Gastrocnemius medialis (tissue), 4 donors: ENCODE results near the gene EGFR. TPM values are rescaled to one million over a fixed set of nuclear protein-coding genes. Genes with fewer than 3 reads are reported as not detected.

ENCODE experiments used
- ATAC-seq, 2 donors: fragments of 150-250 bp; one replicate each; pipeline ENCODE4 v1.9.1; 2016
- DNase-seq, 2 donors: peaks; one replicate each; pipeline ENCODE4 v3.0.0-alpha.2; 2019
- H3K27ac ChIP-seq, 4 donors: fragments of 200-600 bp; sonication (generic); 1 replicate in 1 of 4; 2 replicates in 3 of 4; pipeline ENCODE4 v1.5.1; 2016 to 2018; ENCODE audit warnings: mild to moderate bottlenecking in 2 of 4, moderate library complexity in 1 of 4
- H3K27me3 ChIP-seq, 3 donors: fragments of 200-600 bp; sonication (generic) in 2 of 3; 1 replicate in 1 of 3; 2 replicates in 2 of 3; pipeline versions ENCODE4 v1.5.1 to v1.6.0; 2016 to 2019; ENCODE audit warnings: mild to moderate bottlenecking in 1 of 3, moderate library complexity in 1 of 3
- H3K36me3 ChIP-seq, 2 donors: fragments of 200-600 bp; sonication (generic) in 1 of 2; one replicate each; pipeline ENCODE4 v1.5.1; 2017 to 2018
- H3K4me1 ChIP-seq, 2 donors: fragments of 200-600 bp; sonication (generic) in 1 of 2; one replicate each; pipeline ENCODE4 v1.5.1; 2016 to 2017; ENCODE audit warnings: mild to moderate bottlenecking in 2 of 2
- H3K4me3 ChIP-seq, 4 donors: fragments of 200-600 bp; sonication (generic) in 3 of 4; 1 replicate in 1 of 4; 2 replicates in 3 of 4; pipeline ENCODE4 v1.5.1; 2016 to 2019; ENCODE audit warnings: mild to moderate bottlenecking in 2 of 4
- H3K9me3 ChIP-seq, 3 donors: fragments of 200-600 bp; sonication (generic) in 2 of 3; 1 replicate in 1 of 3; 2 replicates in 2 of 3; pipeline ENCODE4 v1.5.1; 2016 to 2019
- POLR2A ChIP-seq, 2 donors: fragments of 450-650 bp; IDR thresholded peaks; one replicate each; pipeline ENCODE4 v1.6.1; 2017; ENCODE audit warnings: antibody characterized with exemption in 2 of 2, mild to moderate bottlenecking in 2 of 2, moderate library complexity in 2 of 2
- in situ Hi-C, 4 donors: fragments of 200-750 bp; cut with MboI; loops; one replicate each; pipeline versions ENCODE4 v1.15.0 to v1.8.0; 2017; ENCODE audit warnings: low sequenced_read_pairs in 4 of 4
- intact Hi-C: fragments of 100-400 bp; cut with DNase I; formaldehyde crosslinking; loops from one replicate; pipeline ENCODE4 v1.15.1; 2023; ENCODE audit warnings: low total_unique reads
- total RNA-seq, 4 donors: library from RNA; depleted of rRNA; stranded (reverse); fragments of >200 nt; gene quantifications; one replicate each; pipeline versions ENCODE4 v1.1.0 to v1.2.3, GENCODE V29; 2016
- TF ChIP-seq, protein P1 (sequence below), 5 experiments: fragments of 450-650 bp in 3 of 5; fragments of 200-600 bp in 2 of 5; sonication (generic) in 2 of 5; IDR thresholded peaks in 4 of 5; conservative IDR thresholded peaks in 1 of 5; 1 replicate in 4 of 5; 2 replicates in 1 of 5; pipeline ENCODE4 v1.5.1; 2016 to 2019; ENCODE audit warnings: antibody characterized with exemption in 5 of 5, mild to moderate bottlenecking in 3 of 5, moderate library complexity in 3 of 5

The EGFR gene
- total RNA-seq, 4 donors from 2014 or later, result 28.0 to 34.8 (median 29.4) TPM

DNA sequence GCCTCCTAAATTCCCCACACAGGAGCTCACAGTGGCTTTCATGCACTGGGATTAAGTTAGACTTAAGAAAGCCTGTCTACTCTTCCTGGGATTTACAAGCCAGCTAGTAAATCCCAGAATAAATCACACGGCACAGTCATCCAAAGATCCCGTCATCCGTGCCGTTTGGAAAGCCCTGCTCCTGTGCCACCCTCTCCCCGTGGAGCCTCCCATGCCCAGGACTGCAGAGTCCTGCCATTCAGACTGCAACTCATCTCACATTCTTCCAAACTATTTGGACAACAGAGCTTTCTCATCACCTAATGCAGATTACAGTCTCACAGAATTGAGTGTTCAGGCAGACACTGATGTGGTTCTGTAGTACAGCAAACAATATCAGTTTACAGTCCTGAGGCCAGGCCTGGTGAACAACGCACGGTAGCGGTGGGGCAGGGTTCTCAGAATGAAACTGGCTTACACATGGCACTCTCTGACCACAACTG, 166.5 kb downstream of the EGFR start:
- in situ Hi-C loops (no loop called here), intact Hi-C loops (loop anchor here (2.0 kb wide), 1 partner anchor 69 kb away; no protein-coding TSS in a partner anchor)
- TF ChIP-seq POLR2A (IDR thresholded peaks at IDR 0.05), result no peak
- TF ChIP-seq, protein P1, sequence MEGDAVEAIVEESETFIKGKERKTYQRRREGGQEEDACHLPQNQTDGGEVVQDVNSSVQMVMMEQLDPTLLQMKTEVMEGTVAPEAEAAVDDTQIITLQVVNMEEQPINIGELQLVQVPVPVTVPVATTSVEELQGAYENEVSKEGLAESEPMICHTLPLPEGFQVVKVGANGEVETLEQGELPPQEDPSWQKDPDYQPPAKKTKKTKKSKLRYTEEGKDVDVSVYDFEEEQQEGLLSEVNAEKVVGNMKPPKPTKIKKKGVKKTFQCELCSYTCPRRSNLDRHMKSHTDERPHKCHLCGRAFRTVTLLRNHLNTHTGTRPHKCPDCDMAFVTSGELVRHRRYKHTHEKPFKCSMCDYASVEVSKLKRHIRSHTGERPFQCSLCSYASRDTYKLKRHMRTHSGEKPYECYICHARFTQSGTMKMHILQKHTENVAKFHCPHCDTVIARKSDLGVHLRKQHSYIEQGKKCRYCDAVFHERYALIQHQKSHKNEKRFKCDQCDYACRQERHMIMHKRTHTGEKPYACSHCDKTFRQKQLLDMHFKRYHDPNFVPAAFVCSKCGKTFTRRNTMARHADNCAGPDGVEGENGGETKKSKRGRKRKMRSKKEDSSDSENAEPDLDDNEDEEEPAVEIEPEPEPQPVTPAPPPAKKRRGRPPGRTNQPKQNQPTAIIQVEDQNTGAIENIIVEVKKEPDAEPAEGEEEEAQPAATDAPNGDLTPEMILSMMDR (IDR thresholded peaks at IDR 0.05 in 4 of 5, conservative IDR thresholded peaks at IDR 0.05 in 1 of 5), result no peak
- DNase-seq (no peak), ATAC-seq (peak; percentile 43 to 57)
- Histone ChIP-seq H3K27me3 (no peaks in the 10 kb centered on the region), H3K27ac (peak overlapping the region; percentile 69 to 84 (median 72)), H3K4me1 (peaks cover 4 to 12% of the 10 kb centered on the region in 2 donors), H3K4me3 (no peak overlapping the region), H3K9me3 (no peaks in the 10 kb centered on the region), H3K36me3 (peaks cover 0 to 15% of the 10 kb centered on the region in 2 donors)

DNA sequence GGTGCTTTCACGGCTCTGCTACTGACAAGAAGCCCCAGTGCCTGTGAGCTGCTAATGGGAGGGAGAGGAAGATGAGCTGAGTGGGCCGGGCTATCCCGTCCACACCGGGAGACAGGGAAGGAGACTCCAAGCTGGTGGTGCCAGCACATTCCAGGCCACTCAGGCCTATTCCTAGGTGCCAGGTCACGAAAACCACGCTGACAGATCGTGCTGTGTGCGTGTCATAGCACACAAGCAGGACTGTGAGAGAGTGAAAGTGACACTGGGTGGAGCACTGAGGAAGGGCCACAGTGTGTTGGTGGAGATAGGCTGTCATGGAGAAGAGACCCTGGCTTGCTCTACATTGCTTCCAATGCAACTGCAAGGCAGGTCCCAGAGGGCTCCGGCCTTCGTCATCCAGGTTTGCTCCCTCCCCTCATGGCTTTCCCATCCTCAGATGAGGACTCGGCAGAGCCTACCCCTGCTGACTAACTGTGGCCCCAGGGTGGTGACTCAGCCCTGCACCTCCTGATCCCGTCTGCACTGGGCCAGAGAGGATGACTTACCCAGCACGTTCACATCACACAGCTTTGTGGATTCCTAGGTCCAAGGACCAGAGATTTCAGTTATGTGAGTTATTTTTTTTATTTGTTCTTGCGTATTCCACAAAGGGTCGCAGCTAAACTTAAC, 167.3 kb downstream of the EGFR start:
- ATAC-seq, result peak; percentile 72 to 77

DNA sequence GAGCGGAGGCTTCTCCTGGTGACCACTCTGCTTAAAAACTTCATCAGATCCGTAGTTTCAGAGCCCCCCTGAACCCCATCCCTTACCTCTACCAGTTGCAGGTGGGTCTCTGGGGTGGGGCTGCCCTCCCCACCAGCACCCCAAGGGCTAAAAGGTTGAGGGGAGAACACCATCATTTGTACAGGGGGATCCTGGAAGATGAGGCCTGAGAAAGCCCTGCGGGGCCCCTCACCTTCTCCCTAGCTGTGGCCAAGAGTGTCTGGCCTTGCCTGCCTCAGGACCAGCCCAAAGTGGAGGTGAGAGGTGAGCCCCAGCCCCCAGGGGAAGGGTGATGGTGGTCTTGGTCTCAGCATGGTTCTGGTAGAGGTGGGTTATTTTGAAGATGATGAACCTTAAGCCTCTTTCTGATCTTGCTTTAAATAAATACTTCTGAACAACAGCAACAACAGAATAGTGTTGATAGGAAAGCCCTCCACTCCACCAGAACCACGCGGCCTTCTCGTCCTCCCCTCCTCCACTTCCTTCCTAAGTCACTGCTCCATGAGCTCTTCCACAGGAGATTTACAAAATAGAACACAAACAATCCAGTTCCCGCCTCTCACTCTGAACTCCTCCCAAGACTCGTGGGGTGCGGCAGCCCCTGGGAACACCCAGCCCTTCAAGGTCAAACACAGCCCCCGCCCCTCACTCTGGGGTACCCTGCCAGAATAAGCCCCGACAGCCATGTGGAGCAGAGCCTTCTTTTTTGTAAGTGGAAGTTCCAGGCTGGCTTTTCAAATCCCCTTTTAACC, 169.1 kb downstream of the EGFR start:
- H3K36me3 ChIP-seq, result no peaks in the 10 kb centered on the region
- DNase-seq (no peak), ATAC-seq (no peak)
- H3K27me3 ChIP-seq, result no peaks in the 10 kb centered on the region
- TF ChIP-seq POLR2A (IDR thresholded peaks at IDR 0.05), result no peak
- TF ChIP-seq, protein P1 (IDR thresholded peaks at IDR 0.05 in 4 of 5, conservative IDR thresholded peaks at IDR 0.05 in 1 of 5), result no peak
- intact Hi-C loops (no loop called here), in situ Hi-C loops (no loop called here)
- H3K9me3 ChIP-seq, result no peaks in the 10 kb centered on the region
- peaks cover 4 to 12% of the 10 kb centered on the region in 2 donors for H3K4me1 ChIP-seq
- peak overlapping the region; percentile 22 to 84 (median 57) for H3K27ac ChIP-seq
- H3K4me3 ChIP-seq, result no peak overlapping the region

More for the DNA sequence above, 167.3 kb downstream of the EGFR start:
- no peaks in the 10 kb centered on the region for H3K9me3 ChIP-seq
- H3K27me3 ChIP-seq, result no peaks in the 10 kb centered on the region
- H3K27ac ChIP-seq, result peak overlapping the region; percentile 69 to 84 (median 72)
- DNase-seq, result peak; percentile 55 to 77
- intact Hi-C loops (loop anchor here (2.0 kb wide), 1 partner anchor 69 kb away; no protein-coding TSS in a partner anchor), in situ Hi-C loops (no loop called here)
- TF ChIP-seq, protein P1 (IDR thresholded peaks at IDR 0.05 in 4 of 5, conservative IDR thresholded peaks at IDR 0.05 in 1 of 5), result no peak
- no peak for TF ChIP-seq POLR2A (IDR thresholded peaks at IDR 0.05)
- no peak overlapping the region for H3K4me3 ChIP-seq
- peaks cover 4 to 12% of the 10 kb centered on the region in 2 donors for H3K4me1 ChIP-seq
- peaks cover 0 to 12% of the 10 kb centered on the region in 2 donors for H3K36me3 ChIP-seq

DNA sequence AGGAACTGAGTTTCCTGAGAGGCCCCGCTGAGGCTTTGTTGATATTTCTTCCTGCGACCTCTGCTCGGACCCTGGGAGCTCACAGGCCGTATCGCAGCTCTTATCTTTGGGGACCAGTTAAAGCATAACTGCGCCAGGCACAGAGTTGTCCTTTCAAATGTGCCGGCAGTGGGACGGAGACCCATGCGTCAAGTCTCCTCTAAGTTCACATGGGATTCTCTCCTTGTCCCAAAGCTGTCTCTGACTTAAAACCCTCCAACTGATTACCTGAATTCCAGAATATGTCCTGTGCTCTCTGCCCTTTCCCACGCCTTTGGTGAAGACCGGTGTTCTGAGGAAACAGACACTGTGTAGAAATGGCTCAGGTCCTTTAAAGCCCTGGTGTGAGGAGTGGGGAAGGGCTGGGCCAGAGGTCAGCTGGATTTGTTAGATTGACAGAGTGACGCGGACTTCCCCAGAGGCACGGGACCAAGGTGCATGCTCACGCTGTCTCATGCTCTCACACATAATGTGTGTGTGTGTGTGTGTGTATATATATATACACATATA, 169.8 kb downstream of the EGFR start:
- intact Hi-C loops, result no loop called here
- in situ Hi-C loops, result no loop called here
- no peaks in the 10 kb centered on the region for H3K36me3 ChIP-seq

More for the DNA sequence above, 169.8 kb downstream of the EGFR start:
- ATAC-seq, result no peak
- H3K27ac ChIP-seq, result peak overlapping the region; percentile 16 to 84 (median 57)
- H3K9me3 ChIP-seq, result no peaks in the 10 kb centered on the region
- peaks cover 4 to 12% of the 10 kb centered on the region in 2 donors for H3K4me1 ChIP-seq
- DNase-seq, result no peak
- H3K27me3 ChIP-seq, result no peaks in the 10 kb centered on the region
- TF ChIP-seq, protein P1 (IDR thresholded peaks at IDR 0.05 in 4 of 5, conservative IDR thresholded peaks at IDR 0.05 in 1 of 5), result no peak
- TF ChIP-seq POLR2A (IDR thresholded peaks at IDR 0.05), result no peak
- no peak overlapping the region for H3K4me3 ChIP-seq
